Measurements from ENCODE around the gene ZNF740.
A peak's percentile ranks its signal among the peaks of the same experiment; 100 is the strongest.
"Not testable (repeated sequence)": the region's sequence is repeated elsewhere in the genome, so short reads cannot be mapped to it uniquely, and the experiment has no call there.

Gene ZNF740

DNA sequence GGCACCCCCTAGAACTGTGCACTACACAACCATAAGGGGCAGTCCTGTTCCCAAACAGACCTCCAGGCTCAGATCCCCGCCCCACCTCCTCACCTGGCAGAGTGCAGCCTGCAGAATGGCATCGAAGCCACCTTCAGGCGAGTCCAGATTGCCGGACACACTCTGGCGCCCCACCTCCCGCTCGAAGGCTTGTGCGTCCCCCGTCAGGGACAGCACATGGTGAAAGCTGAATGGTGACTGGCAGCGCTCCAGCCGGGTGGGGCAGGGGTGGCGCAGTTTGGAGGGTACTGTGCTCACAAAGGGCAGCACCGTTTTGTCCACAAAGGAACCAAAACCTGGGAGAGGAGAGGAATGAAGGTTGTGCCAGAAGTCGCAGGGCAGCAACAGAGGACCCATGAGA, 16.0 kb downstream of the ZNF740 start:
- DNase-seq = no peak

DNA sequence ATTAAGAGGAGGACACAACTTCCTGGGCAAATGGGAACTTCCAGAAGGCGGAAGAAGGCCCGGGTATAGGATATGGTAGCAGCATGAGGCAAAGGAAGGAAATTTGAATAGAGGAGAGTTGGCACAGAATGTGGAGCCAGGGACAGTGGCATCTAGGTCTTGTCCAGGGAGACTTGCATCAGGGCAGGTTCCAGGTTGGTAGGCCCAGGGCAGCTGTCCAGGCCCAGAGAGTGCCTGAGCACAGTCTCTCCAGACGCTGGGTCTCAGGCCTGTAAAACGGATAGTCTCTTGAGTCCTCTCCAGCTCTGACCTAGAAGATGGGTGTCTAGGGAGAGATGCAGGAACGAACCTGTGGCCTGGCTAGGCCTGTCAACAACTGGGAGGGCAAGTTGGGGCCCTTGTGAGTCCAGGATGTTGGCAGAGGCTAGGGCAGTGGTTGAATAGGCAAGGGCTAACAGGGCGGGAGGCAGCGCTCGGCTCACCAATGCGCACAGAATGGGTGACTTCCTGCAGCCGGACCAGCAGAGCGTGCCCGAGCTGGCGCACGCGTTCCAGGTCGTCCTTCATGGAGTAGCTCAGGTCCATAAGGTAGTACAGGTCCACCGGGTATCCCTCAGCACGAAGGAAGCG, 16.6 kb downstream of the ZNF740 start:
- DNase-seq = no peak

DNA sequence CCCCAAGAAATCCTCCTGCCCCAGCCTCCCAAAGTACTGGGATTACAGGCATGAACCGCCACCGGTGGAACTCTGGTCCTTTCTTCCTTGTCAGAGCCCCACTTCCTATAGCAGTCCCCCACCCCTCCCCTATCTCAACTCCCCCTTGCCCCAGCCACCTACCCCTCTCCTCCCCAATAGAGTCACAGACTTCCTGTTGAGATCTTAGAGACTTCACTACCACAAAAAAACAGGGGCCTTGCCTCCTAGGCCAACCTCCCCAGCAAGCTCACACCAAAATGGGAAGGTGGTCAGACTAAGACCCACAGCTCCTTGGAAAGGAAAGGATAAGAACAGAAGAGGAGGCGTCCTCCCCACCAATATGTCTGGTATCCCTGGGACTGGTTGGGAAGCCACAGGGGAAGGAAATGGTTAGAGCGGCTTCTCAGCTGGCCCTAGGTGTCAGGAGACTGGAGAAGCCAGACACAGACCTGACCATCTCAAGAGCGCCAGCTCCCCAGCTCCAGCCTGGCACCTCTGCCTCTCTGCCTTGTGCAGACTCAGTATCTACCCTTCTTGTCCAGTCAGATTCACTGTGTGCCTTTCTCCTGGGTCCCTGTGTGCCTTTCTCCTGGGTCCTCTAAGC, 18.1 kb downstream of the ZNF740 start:
- DNase-seq = no peak

DNA sequence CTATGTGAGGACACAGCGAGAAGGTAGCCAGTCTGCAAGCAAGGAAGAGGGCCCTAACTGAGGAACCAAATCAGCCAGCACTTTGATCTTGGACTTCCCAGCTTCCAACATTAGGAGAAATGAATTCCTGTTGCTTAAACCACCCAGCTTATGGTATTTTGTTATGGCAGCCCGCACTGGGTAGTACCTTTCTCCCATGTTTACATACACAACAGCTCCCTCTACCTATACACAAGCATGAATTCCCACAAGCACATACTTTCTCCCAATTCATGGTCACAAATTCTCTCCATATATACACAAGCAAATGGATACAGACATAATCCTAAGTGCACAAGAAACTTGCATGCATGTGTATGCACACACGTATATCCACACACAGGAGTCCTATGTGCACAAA, 19.2 kb downstream of the ZNF740 start:
- no peak for DNase-seq

DNA sequence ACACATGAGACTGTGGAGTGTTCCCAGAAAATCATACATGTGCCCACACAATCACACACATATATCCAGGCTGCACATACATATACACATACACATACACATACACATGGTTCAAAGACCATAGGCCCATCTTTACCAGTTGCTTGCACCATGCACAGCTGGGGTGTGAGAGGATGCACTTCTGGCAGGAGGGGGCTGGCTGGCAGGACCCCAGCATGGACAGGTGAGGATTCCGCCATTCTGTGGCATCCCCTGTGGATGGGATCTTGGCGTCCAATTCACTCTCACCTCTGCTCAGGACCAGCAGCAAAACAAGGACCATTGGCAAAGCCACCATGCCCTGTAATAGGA, 19.6 kb downstream of the ZNF740 start:
- no peak for DNase-seq

DNA sequence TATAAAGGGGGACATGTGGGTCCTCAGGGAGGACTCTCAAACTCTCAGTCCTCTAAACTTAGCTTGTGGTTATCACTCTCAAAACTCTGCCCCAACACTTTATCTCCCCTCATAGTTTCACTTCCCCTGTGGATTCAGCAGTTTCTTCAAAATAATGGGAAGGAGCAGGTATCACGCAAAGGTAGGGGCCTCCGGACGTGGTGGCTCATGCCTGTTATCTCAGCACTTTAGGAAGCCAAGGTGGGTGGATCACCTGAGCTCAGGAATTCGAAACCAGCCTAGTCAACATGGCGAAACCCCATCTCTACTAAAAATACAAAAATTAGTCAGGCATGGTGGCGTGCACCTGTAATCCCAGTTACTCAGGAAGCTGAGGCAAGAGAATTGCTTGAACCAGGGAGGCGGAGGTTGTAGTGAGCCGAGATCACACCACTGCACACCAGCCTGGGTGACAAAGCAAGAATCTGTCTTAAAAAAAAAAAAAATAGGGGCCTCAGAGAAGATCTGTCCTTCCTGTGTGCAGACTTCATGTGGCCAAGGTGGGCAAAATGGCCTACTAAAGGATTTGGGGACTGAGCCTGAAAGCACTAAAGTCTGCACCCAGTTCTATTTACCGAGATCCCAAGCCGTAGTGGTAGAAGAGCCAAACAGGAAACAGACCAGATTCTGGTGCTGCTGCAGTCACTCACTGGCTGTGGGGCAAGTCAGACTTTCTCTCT, 20.1 kb downstream of the ZNF740 start:
- DNase-seq = peak; percentile 50

DNA sequence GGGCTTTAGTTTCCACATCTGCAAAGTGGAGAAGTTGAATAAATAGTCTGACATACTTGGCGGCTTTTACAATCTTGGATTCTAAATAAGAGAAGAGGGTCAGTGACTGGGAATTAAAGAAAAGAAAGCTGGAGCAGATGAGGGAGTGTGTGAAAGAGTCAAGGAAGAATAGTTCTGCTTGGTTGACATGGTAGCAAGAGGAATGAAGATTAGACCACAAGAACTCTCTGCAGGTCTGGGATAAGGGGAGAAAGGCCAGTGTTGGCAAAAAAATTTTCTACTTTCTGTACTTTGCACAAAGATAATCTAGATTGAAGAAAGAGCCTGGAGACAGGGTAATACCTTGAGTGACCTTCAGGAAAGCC, 20.6 kb downstream of the ZNF740 start:
- no peak for DNase-seq

DNA sequence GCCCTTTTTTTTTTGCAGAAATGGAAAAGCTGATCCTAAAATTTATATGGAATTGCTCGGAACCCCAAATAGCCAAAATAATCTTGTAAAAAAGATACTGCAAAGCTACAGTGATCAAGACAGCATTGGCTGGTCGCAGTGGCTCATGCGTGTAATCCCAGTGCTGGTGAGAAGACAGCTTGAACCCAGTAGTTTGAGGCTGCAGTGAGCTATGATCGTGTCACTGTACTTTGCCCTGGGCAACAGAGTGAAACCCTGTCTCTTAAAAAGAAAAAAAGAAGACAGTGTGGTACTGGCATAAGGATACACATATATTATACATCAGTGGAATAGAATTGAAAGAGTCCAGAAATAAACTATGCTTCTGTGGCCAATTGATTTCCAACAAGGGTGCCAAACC, 21.1 kb downstream of the ZNF740 start:
- no peak for DNase-seq

DNA sequence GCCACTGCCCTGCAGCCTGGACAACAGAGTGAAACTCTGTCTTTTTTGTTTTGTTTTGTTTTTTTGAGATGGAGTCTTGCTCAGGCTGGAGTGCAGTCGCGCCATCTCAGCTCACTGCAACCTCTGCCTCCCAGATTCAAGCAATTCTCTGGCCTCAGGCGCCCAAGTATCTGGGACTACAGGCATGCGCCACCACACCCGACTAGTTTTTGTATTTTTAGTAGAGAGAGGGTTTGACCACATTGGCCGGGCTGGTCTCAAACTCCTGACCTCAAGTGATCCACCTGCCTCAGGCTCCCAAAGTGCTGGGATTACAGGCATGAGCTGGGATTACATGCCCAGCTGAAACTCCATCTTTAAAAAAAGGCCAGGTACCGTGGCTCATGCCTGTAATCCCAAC, 21.8 kb downstream of the ZNF740 start:
- DNase-seq = not testable (repeated sequence)

DNA sequence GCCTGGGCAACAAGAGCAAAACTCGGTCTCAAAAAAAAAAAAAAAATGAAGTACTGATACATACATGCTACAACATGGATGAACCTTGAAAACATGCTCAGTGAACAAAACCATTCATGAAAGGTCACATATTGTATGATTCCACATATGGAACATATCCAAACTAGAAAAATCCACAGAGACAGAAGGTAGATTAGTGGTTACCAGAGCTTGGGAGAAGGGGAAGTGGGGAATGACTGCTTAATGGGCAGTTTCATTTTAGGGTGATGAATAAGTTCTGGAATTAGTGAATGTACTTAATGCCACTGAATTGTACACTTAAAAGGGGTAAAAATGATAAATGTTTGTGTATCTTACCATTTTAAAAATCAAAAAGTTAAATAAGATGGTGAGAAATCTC, 23.8 kb downstream of the ZNF740 start:
- peak; percentile 76 for DNase-seq

DNA sequence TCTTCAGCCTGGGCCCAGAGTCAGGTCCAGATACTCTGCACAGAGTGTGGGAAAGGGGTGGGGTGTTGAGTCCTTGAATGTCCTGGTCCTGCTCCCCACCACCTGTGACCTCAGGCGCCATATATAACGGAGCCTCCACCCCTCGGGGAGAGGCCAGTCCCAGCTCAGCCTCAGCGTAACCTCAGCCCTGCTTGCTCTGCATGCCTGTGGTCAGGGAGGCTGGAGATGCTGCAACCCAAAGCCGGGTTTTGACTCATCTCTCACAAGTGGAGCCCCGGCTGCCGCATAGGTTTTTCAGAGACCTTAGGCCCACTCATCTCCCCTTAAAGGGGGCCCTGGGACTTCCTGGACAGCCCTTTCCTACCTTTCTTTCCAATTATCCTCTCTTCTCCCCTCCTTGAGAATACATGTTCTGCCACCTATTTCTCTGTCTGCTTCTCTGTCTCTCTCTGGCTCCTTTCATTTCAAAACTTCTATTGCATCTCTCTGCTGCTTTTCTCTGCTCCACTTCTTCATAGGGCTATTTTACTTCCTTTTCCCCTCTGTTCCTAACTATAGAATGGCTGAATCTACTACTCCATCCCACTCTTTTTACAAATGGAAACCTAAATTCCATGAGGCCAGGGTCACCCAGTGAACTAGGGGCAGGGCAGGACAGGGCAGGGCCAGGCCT, 25.4 kb downstream of the ZNF740 start:
- peak; percentile 87 for DNase-seq

DNA sequence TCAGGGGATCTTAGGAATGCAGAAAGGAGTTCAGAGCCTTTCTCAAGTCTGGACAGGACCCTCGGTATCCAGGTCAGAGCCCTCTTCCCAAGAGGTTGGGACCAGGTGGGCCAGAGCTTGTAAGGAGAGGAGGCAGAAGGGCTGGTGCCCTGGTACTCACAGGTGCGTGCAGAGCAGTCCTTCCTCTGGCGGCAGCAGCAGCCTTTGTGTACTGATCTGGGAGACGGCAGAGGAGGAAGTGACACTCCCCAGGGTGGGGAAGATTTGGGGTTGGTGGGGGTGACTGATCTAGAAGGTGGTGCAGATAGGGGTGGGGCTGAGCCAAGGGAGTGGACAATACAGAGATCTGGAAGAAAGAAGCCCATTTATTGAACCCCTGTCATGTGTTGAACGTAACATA, 26.5 kb downstream of the ZNF740 start, which contains the start of gene ITGB7:
Gene ITGB7, minus strand, starts transcription at position 210 of the 400 bp plus-strand sequence. CDS start 6,808 bp downstream, outside the sequence.
- DNase-seq = peak; percentile 40

DNA sequence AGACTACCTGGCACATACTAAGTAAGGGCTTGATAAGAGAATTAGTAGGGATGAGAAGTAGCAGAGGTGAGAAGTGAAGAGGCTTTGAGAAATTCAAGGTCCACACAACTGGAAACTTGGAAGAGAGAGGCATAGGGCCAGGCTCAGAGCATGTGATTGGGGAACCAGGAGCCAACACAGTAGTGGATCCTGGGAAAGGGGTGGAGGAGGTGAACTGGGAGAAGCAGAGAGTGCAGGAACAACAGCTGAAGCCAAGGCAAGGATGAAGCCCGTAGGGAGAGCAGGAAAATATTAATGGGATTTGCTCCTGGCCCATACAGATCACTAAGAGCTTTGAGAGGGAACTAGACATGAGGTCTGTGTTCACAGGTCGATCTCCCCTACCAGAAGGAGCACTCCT, 27.9 kb downstream of the ZNF740 start:
- no peak for DNase-seq

DNA sequence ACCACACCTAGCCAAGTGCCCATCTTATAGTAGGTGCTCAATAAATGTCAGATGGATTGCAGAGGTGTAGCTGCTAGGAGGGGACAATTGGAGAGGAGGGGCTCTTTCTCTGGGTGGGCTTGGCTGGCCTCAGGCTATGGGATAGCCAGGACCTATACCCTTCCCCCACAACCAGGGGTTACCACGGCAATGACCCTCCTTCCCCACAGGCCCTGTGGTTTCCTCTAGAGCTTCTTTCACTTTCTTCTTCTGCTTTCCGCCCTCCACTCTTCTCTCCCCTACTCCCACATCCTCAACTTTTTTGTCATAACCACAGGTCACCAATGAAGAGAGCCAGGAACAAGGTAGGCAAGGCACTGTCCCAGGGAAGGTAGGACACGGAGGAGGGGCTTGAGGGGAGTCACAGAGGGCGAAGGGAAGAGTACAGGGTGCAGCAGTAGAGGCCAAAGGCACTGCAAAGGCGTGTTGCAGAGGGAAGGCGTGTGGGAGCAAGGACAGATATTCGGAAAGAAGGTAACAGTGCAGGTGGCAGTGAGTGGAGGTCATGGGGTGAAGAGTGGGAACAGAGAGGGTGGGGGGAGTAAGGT, 28.4 kb downstream of the ZNF740 start:
- DNase-seq = peak; percentile 75

DNA sequence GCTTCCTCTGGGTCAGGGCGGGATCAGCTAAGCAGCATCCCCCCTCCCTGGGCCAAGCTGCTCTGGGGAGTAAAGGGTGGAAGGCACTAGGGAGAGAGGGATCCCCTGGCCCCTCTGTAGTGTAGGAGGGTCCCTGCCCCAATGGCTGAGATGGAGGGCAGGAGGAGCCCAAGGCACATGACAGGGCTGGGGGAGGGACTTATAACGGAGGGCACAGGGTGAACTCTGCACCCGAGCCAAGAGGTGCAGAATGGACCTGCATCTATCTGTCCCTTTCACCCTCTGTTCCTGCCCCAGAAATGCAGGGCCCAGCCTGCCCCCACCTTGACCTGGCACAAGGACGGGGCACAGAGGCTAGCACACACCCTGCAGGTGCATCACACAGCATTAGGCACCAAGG, 30.3 kb downstream of the ZNF740 start:
- DNase-seq = no peak

DNA sequence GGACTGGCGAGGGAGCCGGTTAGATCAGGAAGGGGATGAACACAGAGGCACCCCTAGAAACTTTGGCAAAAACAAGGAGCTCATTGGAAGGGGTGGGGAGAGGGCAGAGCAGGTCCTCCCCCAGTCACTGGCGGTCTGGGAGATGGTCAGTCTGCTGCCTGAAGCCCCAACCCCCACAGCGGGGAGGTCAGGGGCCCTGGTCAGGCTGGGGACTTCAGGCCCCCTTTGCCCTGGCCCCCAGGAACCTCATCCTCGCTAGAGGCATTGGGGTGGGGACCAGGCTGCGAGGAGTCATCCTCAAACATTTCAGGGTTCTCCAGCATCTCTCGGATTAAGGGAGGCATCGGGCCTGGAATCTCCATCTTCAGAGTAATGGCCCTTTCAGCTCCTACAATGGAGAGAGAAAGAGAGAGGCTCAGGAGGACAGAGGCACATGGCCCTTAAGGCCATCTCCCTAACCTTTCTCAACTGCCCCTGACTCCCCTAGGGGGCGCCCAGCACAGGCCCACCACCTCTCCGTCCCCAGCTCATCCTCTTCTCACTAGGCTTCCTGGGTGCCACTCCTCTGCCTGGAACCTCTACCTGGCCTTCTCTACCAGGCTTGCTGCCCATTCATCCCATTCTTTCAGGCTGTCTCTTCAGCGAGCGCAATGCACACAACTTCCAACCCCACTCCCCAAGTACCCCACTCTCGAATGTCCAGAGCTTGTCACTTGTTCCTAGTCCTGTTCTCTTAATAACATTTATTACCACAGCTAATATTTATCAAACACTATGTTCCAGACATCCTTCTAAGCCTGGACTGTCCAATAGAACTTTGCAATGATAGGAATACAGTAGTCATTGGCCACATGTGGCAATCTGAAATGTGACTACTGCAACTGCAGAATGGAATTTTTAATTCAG, 31.2 kb downstream of the ZNF740 start:
- no peak for DNase-seq

DNA sequence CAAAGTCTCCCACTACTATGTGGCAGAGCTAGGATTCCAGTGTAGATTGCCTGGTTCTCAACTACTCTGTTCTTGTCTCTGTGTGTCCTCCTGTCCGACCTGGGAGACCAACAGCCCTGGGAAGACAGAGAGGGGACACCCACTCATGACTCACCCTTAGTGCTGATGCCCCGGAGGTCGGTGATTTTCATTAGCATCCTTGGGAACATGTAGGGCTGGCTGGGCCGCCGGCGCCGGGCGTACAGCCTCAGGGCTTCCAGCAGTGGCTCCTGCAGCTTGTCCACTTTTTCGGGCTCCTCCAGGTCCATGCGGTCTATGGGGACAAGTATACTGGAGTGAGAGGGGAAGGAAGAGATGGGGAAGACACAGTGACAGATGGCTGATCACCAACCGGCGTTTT, 32.4 kb downstream of the ZNF740 start:
- DNase-seq = no peak

DNA sequence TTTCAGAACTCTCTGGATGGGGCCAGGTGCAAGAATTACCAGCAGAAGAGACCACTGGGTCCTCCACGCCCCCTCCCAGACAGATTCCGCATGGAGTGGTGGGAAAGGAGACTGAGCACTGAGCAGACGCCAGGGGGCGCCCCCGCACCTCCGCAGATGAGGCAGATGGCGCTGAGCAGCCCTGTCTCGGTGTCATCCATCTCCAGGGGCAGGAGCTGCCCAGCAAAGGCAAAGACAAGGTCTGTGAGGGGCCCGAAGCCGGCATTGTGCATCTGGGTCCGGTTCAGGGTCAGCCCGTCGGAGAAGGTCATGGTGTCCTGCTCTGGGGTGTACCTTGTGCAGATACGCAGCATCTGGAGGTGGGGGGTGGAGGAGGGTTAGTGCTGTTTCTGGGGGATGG, 32.8 kb downstream of the ZNF740 start:
- DNase-seq = peak; percentile 88

DNA sequence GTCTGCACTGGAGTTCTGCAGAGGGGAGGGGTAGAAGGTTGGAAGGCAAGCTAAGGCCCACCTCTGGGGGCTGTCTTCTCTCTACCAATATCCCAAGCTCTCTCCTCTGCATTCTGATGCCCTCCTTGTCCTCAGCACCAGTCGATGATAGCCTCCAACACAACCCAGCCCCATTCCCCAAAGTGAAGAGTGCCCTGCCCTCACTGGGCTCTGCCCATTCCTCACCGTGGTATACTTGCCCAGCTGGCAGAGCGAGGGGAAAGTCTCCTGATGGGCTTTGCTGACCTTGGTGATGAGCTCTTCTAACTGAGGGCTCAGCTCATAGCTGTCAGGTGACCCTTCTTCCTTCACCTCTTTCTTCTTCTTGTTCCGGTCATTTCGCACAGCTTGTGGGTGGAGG, 33.7 kb downstream of the ZNF740 start:
- DNase-seq = no peak

DNA sequence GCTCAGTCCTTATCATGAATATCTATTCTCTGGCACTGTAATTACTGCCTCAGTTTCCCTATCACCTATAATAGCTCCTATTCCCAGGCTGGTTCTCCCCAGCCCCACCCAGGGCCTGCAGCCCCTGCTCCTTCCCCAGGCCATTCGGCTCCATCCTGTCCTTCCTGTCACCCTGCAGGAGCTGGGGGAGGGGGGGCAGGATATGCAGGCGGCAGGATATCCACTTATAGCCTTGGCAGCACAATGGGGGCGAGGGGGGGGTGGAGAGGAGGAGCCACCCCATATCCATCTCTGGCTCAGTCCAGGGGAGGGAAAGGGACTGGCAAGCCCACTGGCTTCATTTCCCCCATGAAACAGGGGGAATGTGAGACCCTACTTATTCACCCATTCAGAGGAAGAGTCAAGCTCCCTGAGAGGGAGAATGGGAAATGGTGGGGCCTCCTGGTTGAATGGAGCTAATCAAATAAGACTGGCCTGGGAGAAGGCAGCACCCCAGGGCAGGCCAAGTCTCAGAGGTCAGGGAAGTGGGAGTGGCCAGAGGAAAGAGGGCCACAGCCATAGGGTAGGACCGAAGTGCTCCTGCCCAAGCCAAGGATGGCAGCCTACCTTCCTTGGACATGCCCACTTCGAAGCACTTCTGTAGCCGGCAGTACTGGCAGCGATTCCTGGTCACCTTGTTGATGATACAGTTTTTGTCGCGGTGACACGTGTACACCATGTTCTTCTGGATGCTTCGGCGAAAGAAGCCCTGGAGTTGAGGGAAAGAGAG, 34.3 kb downstream of the ZNF740 start:
- no peak for DNase-seq

DNA sequence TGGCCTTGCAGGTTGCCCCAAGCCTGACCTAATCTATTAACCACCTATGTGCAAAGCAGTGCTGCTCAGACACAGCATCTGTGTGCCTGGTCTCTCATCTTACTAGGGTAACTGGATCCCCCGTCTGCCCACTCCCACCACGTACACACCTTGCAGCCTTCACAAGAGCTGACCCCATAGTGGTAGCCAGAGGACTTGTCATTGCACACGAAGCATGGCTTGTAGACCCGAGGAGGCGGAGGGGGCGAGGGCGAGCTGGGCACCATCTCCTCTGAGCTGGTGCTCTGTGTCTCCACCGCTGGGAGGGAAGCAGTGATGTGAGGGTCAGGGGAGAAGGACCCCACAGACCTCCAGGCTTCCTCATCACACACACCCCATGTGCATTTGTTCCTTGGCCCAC, 35.0 kb downstream of the ZNF740 start:
- DNase-seq = no peak

Data from suppressor macrophage treated with lipopolysaccharide for 4 hours (primary cell).